H1 (cell line): ENCODE data around the gene CABLES2. TPM values are rescaled to one million over a fixed set of nuclear protein-coding genes. Genes with fewer than 3 reads are reported as not detected.
A peak's percentile ranks its signal among the peaks of the same experiment; 100 is the strongest.

Experiments used
- CTCF ChIA-PET: fragments of 300-600 bp; sonication (Branson Sonifier 250); formaldehyde crosslinking; loops from one replicate; lab custom pipeline; 2021; ENCODE audit not compliant: partially characterized antibody; lab: Charles Lee
- POLR2A ChIA-PET: fragments of 300-600 bp; sonication (Branson Sonifier 250); formaldehyde crosslinking; loops from one replicate; lab custom pipeline; 2021; ENCODE audit warnings: inconsistent platforms; ENCODE audit not compliant: partially characterized antibody; lab: Charles Lee
- DNase-seq, 2 experiments: peaks; one replicate each; pipeline versions ENCODE4 v3.0.0 to v3.0.0-alpha.2; 2010 to 2022; ENCODE audit warnings: low spot score in 2 of 2, low read depth in 1 of 2, mixed read lengths in 1 of 2
- FAIRE-seq: peaks from 2 replicates; lab custom pipeline; 2011; peaks lifted over from hg19 to GRCh38; lab: Jason Lieb, UNC
- H2AFZ ChIP-seq: 2 replicates; pipeline ENCODE4 v1.8.1; 2012; ENCODE audit warnings: low read length, inconsistent platforms
- H2AK5ac ChIP-seq: 2 replicates; pipeline ENCODE4 v1.6.1; 2013; ENCODE audit warnings: low read depth, low read length
- H2BK120ac ChIP-seq: replicated peaks from 2 replicates; pipeline ENCODE3; 2013; ENCODE audit warnings: low read depth, low read length, inconsistent platforms
- H2BK12ac ChIP-seq: 2 replicates; pipeline ENCODE4 v1.6.1; 2013; ENCODE audit warnings: low read depth, low read length
- H2BK15ac ChIP-seq: 2 replicates; pipeline ENCODE4 v1.6.1; 2013; ENCODE audit warnings: low read length
- H2BK20ac ChIP-seq: 2 replicates; pipeline ENCODE4 v1.6.1; 2013; ENCODE audit warnings: low read length
- H2BK5ac ChIP-seq: 2 replicates; pipeline ENCODE4 v1.6.1; 2013; ENCODE audit warnings: low read depth, low read length
- H3K14ac ChIP-seq: 2 replicates; pipeline ENCODE4 v1.6.1; 2013; ENCODE audit warnings: inconsistent platforms; ENCODE audit not compliant: insufficient read length
- H3K18ac ChIP-seq: 2 replicates; pipeline ENCODE4 v1.6.1; 2013; ENCODE audit warnings: low read length; ENCODE audit errors: extremely low read depth
- H3K23ac ChIP-seq: 2 replicates; pipeline ENCODE4 v1.6.1; 2013; ENCODE audit warnings: inconsistent platforms; ENCODE audit not compliant: insufficient read length
- H3K23me2 ChIP-seq: 2 replicates; pipeline ENCODE4 v1.6.1; 2013; ENCODE audit warnings: low read depth, low read length
- H3K27ac ChIP-seq: 2 replicates; pipeline ENCODE4 v1.6.1; 2011; ENCODE audit warnings: low read depth, low read length, inconsistent platforms
- H3K27me3 ChIP-seq, 4 experiments: replicated peaks in 1 of 4; 1 replicate in 1 of 4; 2 replicates in 3 of 4; pipeline versions ENCODE4 v1.6.1 to v1.8.1; 2011 to 2013; ENCODE audit warnings: low read length in 3 of 4, mild to moderate bottlenecking in 3 of 4, inconsistent platforms in 2 of 4, mixed read lengths in 2 of 4, moderate library complexity in 1 of 4; ENCODE audit not compliant: control insufficient read depth in 3 of 4, insufficient read depth in 3 of 4; ENCODE audit errors: extremely low read depth in 1 of 4
- H3K36me3 ChIP-seq, 4 experiments: 2 replicates each; pipeline versions ENCODE4 v1.6.1 to v1.8.1; 2011 to 2013; ENCODE audit warnings: mild to moderate bottlenecking in 4 of 4, low read length in 3 of 4, moderate library complexity in 2 of 4, control low read depth in 1 of 4, inconsistent platforms in 1 of 4; ENCODE audit not compliant: insufficient read depth in 4 of 4, control insufficient read depth in 2 of 4
- H3K4ac ChIP-seq: replicated peaks from 2 replicates; pipeline ENCODE3; 2013; ENCODE audit warnings: low read length, low read depth, mixed read lengths, inconsistent platforms; ENCODE audit not compliant: insufficient read length
- H3K4me1 ChIP-seq, 4 experiments: replicated peaks in 1 of 4; 1 replicate in 1 of 4; 2 replicates in 3 of 4; pipeline versions ENCODE4 v1.6.1 to v1.8.1; 2011 to 2013; ENCODE audit warnings: low read length in 3 of 4, inconsistent platforms in 2 of 4, mixed read lengths in 1 of 4; ENCODE audit not compliant: insufficient read depth in 4 of 4, control insufficient read depth in 3 of 4
- H3K4me2 ChIP-seq, 2 experiments: 2 replicates each; pipeline versions ENCODE4 v1.6.1 to v1.8.1; 2011 to 2013; ENCODE audit warnings: low read depth in 2 of 2, low read length in 2 of 2, control low read depth in 1 of 2, inconsistent platforms in 1 of 2, mild to moderate bottlenecking in 1 of 2; ENCODE audit not compliant: insufficient read depth in 1 of 2
- H3K4me3 ChIP-seq, 4 experiments: fragments of 200-600, 300-600 bp in 1 of 4; sonication (generic), shearing (Covaris generic), sonication (Bioruptor Twin) in 1 of 4; 2 replicates each; pipeline versions ENCODE4 v1.5.1 to v1.8.1; 2011 to 2016; ENCODE audit warnings: low read length in 4 of 4, low read depth in 3 of 4, control low read depth in 2 of 4, inconsistent platforms in 2 of 4, mild to moderate bottlenecking in 2 of 4, mixed read lengths in 1 of 4, moderate library complexity in 1 of 4; ENCODE audit not compliant: insufficient read depth in 2 of 4; ENCODE audit errors: extremely low read depth in 1 of 4
- H3K56ac ChIP-seq: replicated peaks from 2 replicates; pipeline ENCODE3; 2013; ENCODE audit warnings: low read depth, mild to moderate bottlenecking, mixed read lengths, low read length, inconsistent platforms; ENCODE audit not compliant: insufficient read length
- H3K79me1 ChIP-seq: 2 replicates; pipeline ENCODE4 v1.6.1; 2013; ENCODE audit warnings: low read depth, low read length, control low read depth
- H3K79me2 ChIP-seq, 2 experiments: 2 replicates each; pipeline versions ENCODE4 v1.6.1 to v1.8.1; 2012 to 2013; ENCODE audit warnings: low read length in 2 of 2, mild to moderate bottlenecking in 2 of 2, inconsistent platforms in 1 of 2; ENCODE audit not compliant: insufficient read depth in 2 of 2, control insufficient read depth in 1 of 2
- H3K9ac ChIP-seq, 4 experiments: replicated peaks in 1 of 4; 1 replicate in 1 of 4; 2 replicates in 3 of 4; pipeline versions ENCODE4 v1.6.1 to v1.8.1; 2011 to 2013; ENCODE audit warnings: low read depth in 3 of 4, low read length in 3 of 4, control low read depth in 2 of 4, mild to moderate bottlenecking in 2 of 4, moderate library complexity in 2 of 4, inconsistent platforms in 1 of 4; ENCODE audit errors: extremely low read depth in 1 of 4
- H3K9me3 ChIP-seq, 2 experiments: 2 replicates each; pipeline versions ENCODE4 v1.6.1 to v1.8.1; 2012 to 2013; ENCODE audit warnings: mild to moderate bottlenecking in 2 of 2, moderate library complexity in 2 of 2, control low read depth in 1 of 2, inconsistent platforms in 1 of 2, low read depth in 1 of 2, low read length in 1 of 2, mixed read lengths in 1 of 2; ENCODE audit not compliant: insufficient read depth in 2 of 2
- H4K20me1 ChIP-seq, 2 experiments: replicated peaks in 1 of 2; 2 replicates each; pipeline versions ENCODE3 to v1.8.1; 2011 to 2013; ENCODE audit warnings: inconsistent platforms in 2 of 2, low read length in 2 of 2, mild to moderate bottlenecking in 1 of 2; ENCODE audit not compliant: insufficient read depth in 2 of 2, control insufficient read depth in 1 of 2
- H4K5ac ChIP-seq: 2 replicates; pipeline ENCODE4 v1.6.1; 2013; ENCODE audit warnings: low read length, low read depth, mixed read lengths, inconsistent platforms; ENCODE audit not compliant: insufficient read length
- H4K8ac ChIP-seq: 2 replicates; pipeline ENCODE4 v1.8.0; 2013; ENCODE audit warnings: mild to moderate bottlenecking, moderate library complexity, low read length, inconsistent platforms; ENCODE audit not compliant: insufficient read depth; ENCODE audit errors: extremely low read depth
- H4K91ac ChIP-seq: replicated peaks from 2 replicates; pipeline ENCODE3; 2013; ENCODE audit warnings: low read length, mixed read lengths, inconsistent platforms; ENCODE audit not compliant: insufficient read length
- FOSL1 ChIP-seq: IDR thresholded peaks from 2 replicates; pipeline ENCODE4 v1.6.1; 2011; ENCODE audit warnings: mild to moderate bottlenecking, low read depth, low read length, moderate library complexity; ENCODE audit not compliant: insufficient read depth
- PHF8 ChIP-seq: fragments of 200-600 bp; sonication (generic); conservative IDR thresholded peaks from 2 replicates; pipeline ENCODE4 v1.7.1; 2012; ENCODE audit warnings: low read depth, mild to moderate bottlenecking, inconsistent platforms, low read length, moderate library complexity
- SRF ChIP-seq: IDR thresholded peaks from 2 replicates; pipeline ENCODE4 v1.6.1; 2011; ENCODE audit warnings: mild to moderate bottlenecking, low read depth, low read length, moderate library complexity
- TBP ChIP-seq: IDR thresholded peaks from 2 replicates; pipeline ENCODE4 v1.6.1; 2011; ENCODE audit warnings: low read depth, low read length, improper control_type of control experiment
- USF2 ChIP-seq: IDR thresholded peaks from 2 replicates; pipeline ENCODE4 v1.6.1; 2011; ENCODE audit warnings: low read length, improper control_type of control experiment
- WGBS, 2 experiments: shearing (Covaris generic) in 1 of 2; methylation state at CpG; one replicate each; pipeline versions ENCODE4 v1.1.6 to v1.1.7; 2013 to 2015; ENCODE audit warnings: low lambda C conversion rate in 2 of 2, mixed read lengths in 2 of 2, inconsistent platforms in 1 of 2, low coverage in 1 of 2, missing lambda C conversion rate in 1 of 2; ENCODE audit not compliant: insufficient replicate concordance in 2 of 2, insufficient coverage in 1 of 2, insufficient read length in 1 of 2; ENCODE audit errors: extremely low coverage in 1 of 2, missing lambda C conversion rate in 1 of 2; 5-methylcytosine and 5-hydroxymethylcytosine counted together
- polyA plus RNA-seq, 7 experiments: library from polyadenylated mRNA; depleted of rRNA in 3 of 7; stranded (reverse) in 5 of 7; unstranded in 2 of 7; fragments of >200 nt in 5 of 7; fragments of 200-250 nt in 2 of 7; gene quantifications; 1 replicate in 5 of 7; 2 replicates in 1 of 7; 4 replicates in 1 of 7; pipeline versions ENCODE4 v1.2.1 to v1.2.3, GENCODE V29; 2011 to 2013; ENCODE audit warnings: missing spikeins in 2 of 7, mixed read lengths in 2 of 7
- total RNA-seq: library from RNA; stranded (reverse); fragmentation: NEBNext Ultra II Directional; extraction: Animal tissue kit (Norgen Biotek cat#: 25700); gene quantifications from 2 replicates; pipeline ENCODE4 v1.2.1, GENCODE V29; 2021

Gene CABLES2
- total and polyA plus RNA-seq, 2 of the 8 experiments (the other 6 are each of a cell fraction or from before 2014, with no cell fraction given), result 8.0 to 8.8 TPM

GRCh38 chr20:62353289-62354030 is 53.6 kb downstream of the CABLES2 start:
- Histone ChIP-seq H3K36me3 (peaks cover 17 to 39% (median 30%) of the 10 kb centered on the region in 4 experiments; a peak in 6 of 8 replicates), H3K27me3 (no peaks in the 10 kb centered on the region), H3K27ac (no peak overlapping the region; the same call in 1 of the 2 replicates), H3K79me1 (peaks cover 27% of the 10 kb centered on the region), H3K23me2 (no peaks in the 10 kb centered on the region; the same call in 1 of the 2 replicates), H2BK120ac (no peak overlapping the region), H2BK5ac (peak overlapping the region; percentile 73; the same call in 1 of the 2 replicates), H4K91ac (peak overlapping the region; percentile 15), H2AFZ (no peak overlapping the region), H2BK20ac (no peak overlapping the region), H3K9me3 (peaks cover 0 to 3% of the 10 kb centered on the region in 2 experiments; a peak in 2 of 4 replicates), H3K56ac (no peak overlapping the region), H3K4me3 (no peak overlapping the region), H3K4me1 (peaks cover 0 to 32% (median 23%) of the 10 kb centered on the region in 4 experiments; a peak in 6 of 7 replicates), H2BK12ac (no peak overlapping the region), H4K5ac (no peak overlapping the region), H3K14ac (no peak overlapping the region), H2AK5ac (no peak overlapping the region), H3K4me2 (no peak overlapping the region), H4K20me1 (peaks cover 0 to 21% of the 10 kb centered on the region in 2 experiments), H3K79me2 (peaks cover 10 to 50% of the 10 kb centered on the region in 2 experiments; a peak in 3 of 4 replicates), H3K4ac (no peak overlapping the region), H3K18ac (no peak overlapping the region; the same call in 1 of the 2 replicates), H4K8ac (peak overlapping the region; percentile 68; the same call in 1 of the 2 replicates), H2BK15ac (no peak overlapping the region), H3K9ac (no peak overlapping the region), H3K23ac (no peak overlapping the region)
- no peak for FAIRE-seq
- POLR2A ChIA-PET, result interaction anchor here (0.6 to 12.3 kb wide), 7 partner anchors 11 to 48 kb away, joined by 3 to 114 read pairs (median 4); partner anchors contain the start of genes LAMA5 and RPS21
- no peak for DNase-seq
- WGBS, 2 experiments, result 93% methylated on average over 14 of the region's 16 CpGs; no CpG with 5 or more reads in 1 of the 2 experiments
- CTCF ChIA-PET, result interaction anchor here (0.7 to 1.7 kb wide), 4 partner anchors 12 to 389 kb away, joined by 3 to 4 read pairs (median 3); no protein-coding TSS in a partner anchor
- TF ChIP-seq USF2, result no peak
- no peak for TF ChIP-seq TBP
- TF ChIP-seq FOSL1, result no peak
- no peak for TF ChIP-seq SRF
- TF ChIP-seq PHF8, result no peak
